ENCODE results near the gene AP4S1.
A peak's percentile ranks its signal among the peaks of the same experiment; 100 is the strongest.
"Not testable (repeated sequence)": the region's sequence is repeated elsewhere in the genome, so short reads cannot be mapped to it uniquely, and the experiment has no call there.

Gene AP4S1, protein sequence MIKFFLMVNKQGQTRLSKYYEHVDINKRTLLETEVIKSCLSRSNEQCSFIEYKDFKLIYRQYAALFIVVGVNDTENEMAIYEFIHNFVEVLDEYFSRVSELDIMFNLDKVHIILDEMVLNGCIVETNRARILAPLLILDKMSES

DNA sequence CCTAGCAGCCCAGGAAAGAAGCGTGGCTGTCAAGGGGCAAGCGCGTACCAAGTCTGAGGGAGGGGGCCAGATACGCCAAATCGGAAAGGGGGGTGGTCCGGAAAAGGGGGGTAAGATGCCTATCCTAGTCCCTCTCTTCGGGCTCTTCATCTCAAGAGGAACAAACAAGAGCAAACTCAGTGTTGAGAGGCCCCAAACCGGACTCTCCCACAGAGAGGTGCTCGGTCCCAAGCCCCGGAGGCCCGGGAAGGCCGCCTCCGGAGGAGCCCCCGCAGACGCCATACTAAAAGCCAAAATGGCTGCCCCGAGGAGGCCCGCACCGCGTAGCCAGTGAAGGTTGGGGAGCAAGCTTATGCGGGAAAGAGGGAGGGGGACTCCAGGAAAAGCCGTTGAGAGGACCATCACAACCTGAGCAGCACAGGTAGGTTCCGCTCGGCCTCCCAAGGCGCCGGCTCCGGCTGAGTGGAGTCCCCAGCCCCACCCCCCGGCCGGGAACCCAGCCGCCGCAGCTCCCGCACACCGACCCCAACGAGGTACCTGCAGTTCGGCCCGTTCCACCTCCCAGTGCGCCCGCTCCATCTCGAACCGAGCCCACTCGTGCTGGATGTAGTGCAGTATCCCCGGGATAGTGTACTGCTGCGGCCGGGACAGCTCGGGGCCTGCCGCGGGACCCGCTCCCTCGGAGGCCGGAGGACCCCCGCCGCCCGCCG, at the start of gene AP4S1:
AP4S1 (plus strand) TSS at position 283 of the 710 bp plus-strand sequence. CDS start 40,548 bp downstream, outside the sequence.
- no peaks in the 10 kb centered on the region for H3K9me3 ChIP-seq (ENCODE audit: insufficient read depth, low read depth, low read length)
- H3K4me3 ChIP-seq (ENCODE audit: low read length, poor library complexity, severe bottlenecking): peak within 1 kb of the TSS; percentile 82
- H3K36me3 ChIP-seq (ENCODE audit: insufficient read depth, low read length): 0 out of 2 replicates have a peak, but pooled peaks cover 2% of the 10 kb centered on the region
- H3K9ac ChIP-seq (ENCODE audit: low read depth, low read length, poor library complexity, severe bottlenecking): peak within 1 kb of the TSS; percentile 98
- H4K20me1 ChIP-seq (ENCODE audit: insufficient read depth, low read length, poor library complexity, severe bottlenecking): peaks cover 52% of the 10 kb centered on the region
- TF ChIP-seq EZH2phosphoT487 (IDR thresholded peaks at IDR 0.05; ENCODE audit: borderline replicate concordance): no peak
- TF ChIP-seq, protein P1, sequence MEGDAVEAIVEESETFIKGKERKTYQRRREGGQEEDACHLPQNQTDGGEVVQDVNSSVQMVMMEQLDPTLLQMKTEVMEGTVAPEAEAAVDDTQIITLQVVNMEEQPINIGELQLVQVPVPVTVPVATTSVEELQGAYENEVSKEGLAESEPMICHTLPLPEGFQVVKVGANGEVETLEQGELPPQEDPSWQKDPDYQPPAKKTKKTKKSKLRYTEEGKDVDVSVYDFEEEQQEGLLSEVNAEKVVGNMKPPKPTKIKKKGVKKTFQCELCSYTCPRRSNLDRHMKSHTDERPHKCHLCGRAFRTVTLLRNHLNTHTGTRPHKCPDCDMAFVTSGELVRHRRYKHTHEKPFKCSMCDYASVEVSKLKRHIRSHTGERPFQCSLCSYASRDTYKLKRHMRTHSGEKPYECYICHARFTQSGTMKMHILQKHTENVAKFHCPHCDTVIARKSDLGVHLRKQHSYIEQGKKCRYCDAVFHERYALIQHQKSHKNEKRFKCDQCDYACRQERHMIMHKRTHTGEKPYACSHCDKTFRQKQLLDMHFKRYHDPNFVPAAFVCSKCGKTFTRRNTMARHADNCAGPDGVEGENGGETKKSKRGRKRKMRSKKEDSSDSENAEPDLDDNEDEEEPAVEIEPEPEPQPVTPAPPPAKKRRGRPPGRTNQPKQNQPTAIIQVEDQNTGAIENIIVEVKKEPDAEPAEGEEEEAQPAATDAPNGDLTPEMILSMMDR (conservative IDR thresholded peaks at IDR 0.05; ENCODE audit: low read length): no peak
- no peaks in the 10 kb centered on the region for H3K9me2 ChIP-seq (replicated peaks; ENCODE audit: low read depth, low read length)
- H3K27me3 ChIP-seq (ENCODE audit: insufficient read depth, low read length, poor library complexity, severe bottlenecking): peaks cover 5% of the 10 kb centered on the region
- H3K4me1 ChIP-seq (ENCODE audit: insufficient read depth, low read length, poor library complexity, severe bottlenecking): peaks cover 40% of the 10 kb centered on the region
- H2AFZ ChIP-seq (ENCODE audit: low read length): peak within 1 kb of the TSS; percentile 94
- peaks cover 6% of the 10 kb centered on the region; the same call in 1 of the 2 replicates for H3F3A ChIP-seq (ENCODE audit: low read depth)
- peak within 1 kb of the TSS; percentile 98 for H3K4me2 ChIP-seq (ENCODE audit: low read depth, low read length, poor library complexity, severe bottlenecking)
- H3K79me2 ChIP-seq (ENCODE audit: insufficient read depth, low read length): peaks cover 65% of the 10 kb centered on the region

DNA sequence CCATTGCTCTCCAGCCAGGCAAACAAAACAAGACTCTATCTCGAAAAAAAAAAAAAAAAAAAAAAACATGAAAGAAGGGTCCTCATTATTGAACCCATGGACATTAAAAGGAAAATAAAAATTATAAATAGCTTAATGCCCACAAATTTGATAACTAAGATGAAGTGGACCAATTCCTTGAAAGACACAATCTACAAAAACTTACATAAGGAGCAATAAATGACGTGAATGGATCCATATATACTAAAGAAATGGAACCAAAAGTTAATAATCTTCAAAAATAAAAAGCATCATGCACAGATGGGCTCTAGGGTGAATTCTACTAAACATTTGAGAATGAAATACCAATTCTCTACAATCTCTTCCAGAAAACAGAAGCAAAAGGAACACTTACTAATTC, 47.7 kb upstream of the AP4S1 start:
- Histone ChIP-seq H3K4me1 (ENCODE audit: insufficient read depth, low read length, poor library complexity, severe bottlenecking) (no peaks in the 10 kb centered on the region), H3K9ac (ENCODE audit: low read depth, low read length, poor library complexity, severe bottlenecking) (no peak overlapping the region), H3K9me2 (replicated peaks; ENCODE audit: low read depth, low read length) (no peaks in the 10 kb centered on the region), H3K4me3 (ENCODE audit: low read length, poor library complexity, severe bottlenecking) (no peak overlapping the region), H2AFZ (ENCODE audit: low read length) (no peak overlapping the region), H4K20me1 (ENCODE audit: insufficient read depth, low read length, poor library complexity, severe bottlenecking) (peaks cover 69% of the 10 kb centered on the region), H3K79me2 (ENCODE audit: insufficient read depth, low read length) (peaks cover 99% of the 10 kb centered on the region), H3F3A (ENCODE audit: low read depth) (no peaks in the 10 kb centered on the region), H3K27me3 (ENCODE audit: insufficient read depth, low read length, poor library complexity, severe bottlenecking) (no peaks in the 10 kb centered on the region), H3K36me3 (ENCODE audit: insufficient read depth, low read length) (no peaks in the 10 kb centered on the region), H3K9me3 (ENCODE audit: insufficient read depth, low read depth, low read length) (no peaks in the 10 kb centered on the region), H3K4me2 (ENCODE audit: low read depth, low read length, poor library complexity, severe bottlenecking) (no peak overlapping the region)
- TF ChIP-seq, protein P1 (conservative IDR thresholded peaks at IDR 0.05; ENCODE audit: low read length): no peak
- TF ChIP-seq EZH2phosphoT487 (IDR thresholded peaks at IDR 0.05; ENCODE audit: borderline replicate concordance): no peak

DNA sequence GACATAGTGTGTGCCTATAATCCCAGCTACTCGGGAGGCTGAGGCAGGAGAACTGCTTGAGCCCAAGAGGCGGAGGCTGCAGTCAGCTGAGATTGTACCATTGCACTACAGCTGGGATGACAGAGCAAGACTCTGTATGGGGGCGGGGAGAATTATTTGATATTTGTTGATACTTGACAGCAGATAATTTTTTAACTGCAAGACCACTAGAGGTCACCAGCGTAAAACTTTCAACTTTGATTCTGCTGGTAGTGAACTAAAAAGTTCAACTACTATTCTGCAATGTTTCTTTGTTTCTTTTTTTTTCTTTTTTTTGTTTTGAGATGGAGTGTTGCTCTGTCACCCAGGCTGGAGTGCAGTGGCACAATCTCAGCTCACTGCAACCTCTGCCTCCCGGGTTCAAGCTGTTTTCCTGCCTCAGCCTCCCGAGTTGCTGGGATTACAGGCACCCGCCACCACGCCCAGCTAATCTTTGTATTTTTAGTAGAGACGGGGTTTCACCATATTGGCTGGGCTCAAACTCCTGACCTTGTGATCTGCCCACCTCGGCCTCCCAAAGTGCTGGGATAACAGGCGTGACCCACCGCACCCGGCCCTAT, 45.2 kb upstream of the AP4S1 start:
- TF ChIP-seq, protein P1 (conservative IDR thresholded peaks at IDR 0.05; ENCODE audit: low read length): peak; percentile 66
- Histone ChIP-seq H4K20me1 (ENCODE audit: insufficient read depth, low read length, poor library complexity, severe bottlenecking) (peaks cover 55% of the 10 kb centered on the region), H3K79me2 (ENCODE audit: insufficient read depth, low read length) (peaks cover 98% of the 10 kb centered on the region)
- not testable (repeated sequence) for H3K9me2 ChIP-seq (replicated peaks; ENCODE audit: low read depth, low read length); H3K27me3 ChIP-seq (ENCODE audit: insufficient read depth, low read length, poor library complexity, severe bottlenecking); H3F3A ChIP-seq (ENCODE audit: low read depth); H3K4me2 ChIP-seq (ENCODE audit: low read depth, low read length, poor library complexity, severe bottlenecking); H2AFZ ChIP-seq (ENCODE audit: low read length); H3K9ac ChIP-seq (ENCODE audit: low read depth, low read length, poor library complexity, severe bottlenecking); H3K36me3 ChIP-seq (ENCODE audit: insufficient read depth, low read length); H3K4me3 ChIP-seq (ENCODE audit: low read length, poor library complexity, severe bottlenecking); H3K4me1 ChIP-seq (ENCODE audit: insufficient read depth, low read length, poor library complexity, severe bottlenecking); H3K9me3 ChIP-seq (ENCODE audit: insufficient read depth, low read depth, low read length)

Measured in Loucy (cell line).